ENCODE results near the gene IRF5.

Gene IRF5

GRCh38 chr7:128891942-128892269 is 45.8 kb upstream of the IRF5 start:
- no peak for TF ChIP-seq CTCF (IDR thresholded peaks at IDR 0.05; ENCODE audit: extremely low read depth, missing control alignments)
- no peak for DNase-seq (ENCODE audit: low spot score)

GRCh38 chr7:128892521-128893250 is 45.0 kb upstream of the IRF5 start:
- no peak for TF ChIP-seq CTCF (IDR thresholded peaks at IDR 0.05; ENCODE audit: extremely low read depth, missing control alignments)

GRCh38 chr7:128893251-128894100 is 44.3 kb upstream of the IRF5 start:
- no peak for DNase-seq (ENCODE audit: low spot score)

More at GRCh38 chr7:128892521-128893250, 45.0 kb upstream of the IRF5 start:
- DNase-seq (ENCODE audit: low spot score) = no peak

GRCh38 chr7:128894101-128894440 is 43.7 kb upstream of the IRF5 start:
- TF ChIP-seq CTCF (IDR thresholded peaks at IDR 0.05; ENCODE audit: extremely low read depth, missing control alignments) = no peak
- DNase-seq (ENCODE audit: low spot score) = no peak

More at GRCh38 chr7:128893251-128894100, 44.3 kb upstream of the IRF5 start:
- TF ChIP-seq CTCF (IDR thresholded peaks at IDR 0.05; ENCODE audit: extremely low read depth, missing control alignments) = no peak

GRCh38 chr7:128895320-128895719 is 42.4 kb upstream of the IRF5 start:
- no peak for DNase-seq (ENCODE audit: low spot score)
- no peak for TF ChIP-seq CTCF (IDR thresholded peaks at IDR 0.05; ENCODE audit: extremely low read depth, missing control alignments)

GRCh38 chr7:128899392-128899791 is 38.3 kb upstream of the IRF5 start:
- DNase-seq (ENCODE audit: low spot score) = no peak
- no peak for TF ChIP-seq CTCF (IDR thresholded peaks at IDR 0.05; ENCODE audit: extremely low read depth, missing control alignments)

- DNase-seq (ENCODE audit: low spot score) = no peak
- no peak for TF ChIP-seq CTCF (IDR thresholded peaks at IDR 0.05; ENCODE audit: extremely low read depth, missing control alignments)
Measured at GRCh38 chr7:128900237-128900636, 37.5 kb upstream of the IRF5 start.

Measured in GM20000 (cell line).